ENCODE measurements around the gene RALGDS. TPM values are rescaled to one million over a fixed set of nuclear protein-coding genes. Genes with fewer than 3 reads are reported as not detected.

RALGDS gene
- total RNA-seq, 1 donor from 2014 or later: 26.1 TPM

DNA sequence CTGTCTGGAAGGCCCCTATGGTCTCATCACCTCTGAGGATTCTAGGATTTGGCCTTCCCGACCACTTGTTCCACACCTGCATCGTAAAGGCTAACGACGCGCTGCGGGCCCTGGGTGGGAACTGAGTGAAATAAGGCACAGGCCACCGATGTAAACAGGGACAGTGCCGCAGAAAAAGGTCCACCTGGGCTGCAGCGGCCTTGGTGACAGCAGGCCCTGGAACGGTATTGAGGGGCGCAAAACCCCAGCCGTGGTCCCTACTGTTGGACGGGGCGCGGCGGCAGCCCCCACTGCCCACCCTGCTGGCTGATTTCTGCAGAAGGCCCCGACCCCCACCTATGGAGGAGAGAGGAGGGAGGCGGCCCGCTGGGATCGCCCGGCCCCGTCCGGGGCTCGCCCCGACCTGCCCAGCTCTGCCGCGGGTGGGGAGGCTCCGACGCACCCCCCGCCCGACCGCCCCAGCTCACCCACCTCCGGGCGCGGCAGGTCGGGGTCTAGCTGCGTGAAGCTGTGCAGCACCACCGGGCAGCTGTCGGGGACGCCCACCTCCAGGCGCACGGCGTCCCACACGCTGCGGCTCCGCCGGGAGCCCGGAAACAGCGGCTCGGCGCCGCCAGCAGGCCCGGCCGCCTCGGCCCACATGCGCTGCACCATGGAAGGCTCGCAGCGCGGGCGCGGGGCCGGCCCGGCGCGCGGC, 391 bp downstream of the RALGDS start:
- Histone ChIP-seq H3K9me3 (ENCODE audit: control insufficient read depth in 3 of 3, low read length in 3 of 3) (no peaks in the 10 kb centered on the region), H3K4me1 (ENCODE audit: control insufficient read depth in 3 of 3, insufficient read depth in 3 of 3, low read length in 3 of 3) (peaks cover 65 to 93% (median 71%) of the 10 kb centered on the region in 3 donors), H3K27ac (ENCODE audit: low read depth, low read length) (peak overlapping the region; percentile 87), H3K4me3 (ENCODE audit: low read length in 3 of 3) (peak overlapping the region; percentile 80 to 85 (median 83)), H3K36me3 (ENCODE audit: control insufficient read depth in 3 of 3, insufficient read depth in 3 of 3, low read length in 3 of 3) (no peaks in the 10 kb centered on the region), H3K27me3 (ENCODE audit: control insufficient read depth in 3 of 3, insufficient read depth in 3 of 3, low read length in 3 of 3) (no peaks in the 10 kb centered on the region), H3K9ac (ENCODE audit: low read depth in 1 of 3, low read length in 3 of 3) (peak overlapping the region; percentile 84 to 91 (median 88))

GRCh38 chr9:133119846-133120500, 1.1 kb downstream of the RALGDS start:
- Histone ChIP-seq H3K36me3 (ENCODE audit: control insufficient read depth in 3 of 3, insufficient read depth in 3 of 3, low read length in 3 of 3) (no peaks in the 10 kb centered on the region), H3K9me3 (ENCODE audit: control insufficient read depth in 3 of 3, low read length in 3 of 3) (no peaks in the 10 kb centered on the region), H3K4me3 (ENCODE audit: low read length in 3 of 3) (peak overlapping the region; percentile 80 to 85 (median 83)), H3K27me3 (ENCODE audit: control insufficient read depth in 3 of 3, insufficient read depth in 3 of 3, low read length in 3 of 3) (no peaks in the 10 kb centered on the region), H3K4me1 (ENCODE audit: control insufficient read depth in 3 of 3, insufficient read depth in 3 of 3, low read length in 3 of 3) (peaks cover 70 to 93% (median 75%) of the 10 kb centered on the region in 3 donors), H3K27ac (ENCODE audit: low read depth, low read length) (peak overlapping the region; percentile 87), H3K9ac (ENCODE audit: low read depth in 1 of 3, low read length in 3 of 3) (peak overlapping the region; percentile 84 to 91 (median 88))

- Histone ChIP-seq H3K9me3 (ENCODE audit: control insufficient read depth in 3 of 3, low read length in 3 of 3) (no peaks in the 10 kb centered on the region), H3K4me3 (ENCODE audit: low read length in 3 of 3) (peak overlapping the region; percentile 80 to 85 (median 83)), H3K27me3 (ENCODE audit: control insufficient read depth in 3 of 3, insufficient read depth in 3 of 3, low read length in 3 of 3) (no peaks in the 10 kb centered on the region), H3K36me3 (ENCODE audit: control insufficient read depth in 3 of 3, insufficient read depth in 3 of 3, low read length in 3 of 3) (no peaks in the 10 kb centered on the region), H3K9ac (ENCODE audit: low read depth in 1 of 3, low read length in 3 of 3) (peak overlapping the region; percentile 81 to 91 (median 84)), H3K4me1 (ENCODE audit: control insufficient read depth in 3 of 3, insufficient read depth in 3 of 3, low read length in 3 of 3) (peaks cover 77 to 93% (median 79%) of the 10 kb centered on the region in 3 donors), H3K27ac (ENCODE audit: low read depth, low read length) (peak overlapping the region; percentile 87)
Observed at GRCh38 chr9:133119103-133119845, 1.8 kb downstream of the RALGDS start.

GRCh38 chr9:133118568-133118967, 2.5 kb downstream of the RALGDS start:
- Histone ChIP-seq H3K27me3 (ENCODE audit: control insufficient read depth in 3 of 3, insufficient read depth in 3 of 3, low read length in 3 of 3) (no peaks in the 10 kb centered on the region), H3K36me3 (ENCODE audit: control insufficient read depth in 3 of 3, insufficient read depth in 3 of 3, low read length in 3 of 3) (no peaks in the 10 kb centered on the region), H3K4me3 (ENCODE audit: low read length in 3 of 3) (peak overlapping the region in 2 of 3 donors; percentile 54 to 85), H3K4me1 (ENCODE audit: control insufficient read depth in 3 of 3, insufficient read depth in 3 of 3, low read length in 3 of 3) (peaks cover 84 to 93% (median 87%) of the 10 kb centered on the region in 3 donors), H3K9ac (ENCODE audit: low read depth in 1 of 3, low read length in 3 of 3) (peak overlapping the region in 2 of 3 donors; percentile 81 to 84), H3K27ac (ENCODE audit: low read depth, low read length) (peak overlapping the region; percentile 87), H3K9me3 (ENCODE audit: control insufficient read depth in 3 of 3, low read length in 3 of 3) (no peaks in the 10 kb centered on the region)

DNA sequence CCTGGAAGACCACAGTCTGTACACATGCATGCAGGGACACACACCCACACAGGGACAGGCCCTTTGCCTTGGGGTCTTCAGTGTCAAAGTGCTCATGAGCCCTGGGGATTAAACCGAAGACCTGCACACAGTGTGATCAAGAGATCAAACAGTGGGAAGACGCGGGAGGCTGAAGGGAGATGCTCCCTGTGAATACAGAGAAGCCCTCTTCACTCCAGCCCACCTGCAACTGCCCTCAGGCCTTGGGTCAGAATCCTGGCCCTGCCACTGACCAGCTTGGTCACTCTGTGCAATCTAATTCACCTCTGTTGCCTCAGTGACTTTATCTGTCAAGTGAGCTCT, 2.9 kb downstream of the RALGDS start:
- Histone ChIP-seq H3K4me3 (ENCODE audit: low read length in 3 of 3) (peak overlapping the region in 1 of 3 donors; percentile 29), H3K36me3 (ENCODE audit: control insufficient read depth in 3 of 3, insufficient read depth in 3 of 3, low read length in 3 of 3) (no peaks in the 10 kb centered on the region), H3K27ac (ENCODE audit: low read depth, low read length) (peak overlapping the region; percentile 87), H3K4me1 (ENCODE audit: control insufficient read depth in 3 of 3, insufficient read depth in 3 of 3, low read length in 3 of 3) (peaks cover 87 to 93% (median 90%) of the 10 kb centered on the region in 3 donors), H3K27me3 (ENCODE audit: control insufficient read depth in 3 of 3, insufficient read depth in 3 of 3, low read length in 3 of 3) (no peaks in the 10 kb centered on the region), H3K9ac (ENCODE audit: low read depth in 1 of 3, low read length in 3 of 3) (peak overlapping the region in 2 of 3 donors; percentile 27 to 81), H3K9me3 (ENCODE audit: control insufficient read depth in 3 of 3, low read length in 3 of 3) (no peaks in the 10 kb centered on the region)

- Histone ChIP-seq H3K4me3 (ENCODE audit: low read length in 3 of 3) (peak overlapping the region in 1 of 3 donors; percentile 29), H3K9ac (ENCODE audit: low read depth in 1 of 3, low read length in 3 of 3) (peak overlapping the region; percentile 16 to 81 (median 27)), H3K36me3 (ENCODE audit: control insufficient read depth in 3 of 3, insufficient read depth in 3 of 3, low read length in 3 of 3) (no peaks in the 10 kb centered on the region), H3K27me3 (ENCODE audit: control insufficient read depth in 3 of 3, insufficient read depth in 3 of 3, low read length in 3 of 3) (no peaks in the 10 kb centered on the region), H3K27ac (ENCODE audit: low read depth, low read length) (peak overlapping the region; percentile 87), H3K4me1 (ENCODE audit: control insufficient read depth in 3 of 3, insufficient read depth in 3 of 3, low read length in 3 of 3) (peaks cover 88 to 93% (median 92%) of the 10 kb centered on the region in 3 donors), H3K9me3 (ENCODE audit: control insufficient read depth in 3 of 3, low read length in 3 of 3) (no peaks in the 10 kb centered on the region)
Observed at GRCh38 chr9:133117271-133118178, 3.5 kb downstream of the RALGDS start.

- no peaks in the 10 kb centered on the region for H3K9me3 ChIP-seq (ENCODE audit: control insufficient read depth in 3 of 3, low read length in 3 of 3)
- H3K4me1 ChIP-seq (ENCODE audit: control insufficient read depth in 3 of 3, insufficient read depth in 3 of 3, low read length in 3 of 3): peaks cover 86 to 91% (median 90%) of the 10 kb centered on the region in 3 donors
- peak overlapping the region in 1 of 3 donors; percentile 35 for H3K4me3 ChIP-seq (ENCODE audit: low read length in 3 of 3)
- H3K9ac ChIP-seq (ENCODE audit: low read depth in 1 of 3, low read length in 3 of 3): peak overlapping the region; percentile 45 to 81 (median 63)
- H3K27me3 ChIP-seq (ENCODE audit: control insufficient read depth in 3 of 3, insufficient read depth in 3 of 3, low read length in 3 of 3): no peaks in the 10 kb centered on the region
- H3K36me3 ChIP-seq (ENCODE audit: control insufficient read depth in 3 of 3, insufficient read depth in 3 of 3, low read length in 3 of 3): peaks cover 0 to 2% (median 1%) of the 10 kb centered on the region in 3 donors
- H3K27ac ChIP-seq (ENCODE audit: low read depth, low read length): peak overlapping the region; percentile 87
Observed at GRCh38 chr9:133116346-133117231, 4.5 kb downstream of the RALGDS start.

GRCh38 chr9:133115604-133116345, 5.3 kb downstream of the RALGDS start:
- peak overlapping the region; percentile 54 to 81 (median 62) for H3K9ac ChIP-seq (ENCODE audit: low read depth in 1 of 3, low read length in 3 of 3)
- H3K27me3 ChIP-seq (ENCODE audit: control insufficient read depth in 3 of 3, insufficient read depth in 3 of 3, low read length in 3 of 3): no peaks in the 10 kb centered on the region
- H3K4me3 ChIP-seq (ENCODE audit: low read length in 3 of 3): peak overlapping the region in 2 of 3 donors; percentile 14 to 22
- peaks cover 0 to 8% (median 3%) of the 10 kb centered on the region in 3 donors for H3K36me3 ChIP-seq (ENCODE audit: control insufficient read depth in 3 of 3, insufficient read depth in 3 of 3, low read length in 3 of 3)
- peaks cover 83 to 87% (median 87%) of the 10 kb centered on the region in 3 donors for H3K4me1 ChIP-seq (ENCODE audit: control insufficient read depth in 3 of 3, insufficient read depth in 3 of 3, low read length in 3 of 3)
- H3K27ac ChIP-seq (ENCODE audit: low read depth, low read length): peak overlapping the region; percentile 87
- H3K9me3 ChIP-seq (ENCODE audit: control insufficient read depth in 3 of 3, low read length in 3 of 3): no peaks in the 10 kb centered on the region
